SKM-1 (cell line): Measurements from ENCODE around the gene NUMA1.

ENCODE experiments used
- DNase-seq: peaks from one replicate; lab custom pipeline; 2025; ENCODE audit not compliant: unreplicated experiment; lab: John Stamatoyannopoulos, UW

The NUMA1 gene

DNA sequence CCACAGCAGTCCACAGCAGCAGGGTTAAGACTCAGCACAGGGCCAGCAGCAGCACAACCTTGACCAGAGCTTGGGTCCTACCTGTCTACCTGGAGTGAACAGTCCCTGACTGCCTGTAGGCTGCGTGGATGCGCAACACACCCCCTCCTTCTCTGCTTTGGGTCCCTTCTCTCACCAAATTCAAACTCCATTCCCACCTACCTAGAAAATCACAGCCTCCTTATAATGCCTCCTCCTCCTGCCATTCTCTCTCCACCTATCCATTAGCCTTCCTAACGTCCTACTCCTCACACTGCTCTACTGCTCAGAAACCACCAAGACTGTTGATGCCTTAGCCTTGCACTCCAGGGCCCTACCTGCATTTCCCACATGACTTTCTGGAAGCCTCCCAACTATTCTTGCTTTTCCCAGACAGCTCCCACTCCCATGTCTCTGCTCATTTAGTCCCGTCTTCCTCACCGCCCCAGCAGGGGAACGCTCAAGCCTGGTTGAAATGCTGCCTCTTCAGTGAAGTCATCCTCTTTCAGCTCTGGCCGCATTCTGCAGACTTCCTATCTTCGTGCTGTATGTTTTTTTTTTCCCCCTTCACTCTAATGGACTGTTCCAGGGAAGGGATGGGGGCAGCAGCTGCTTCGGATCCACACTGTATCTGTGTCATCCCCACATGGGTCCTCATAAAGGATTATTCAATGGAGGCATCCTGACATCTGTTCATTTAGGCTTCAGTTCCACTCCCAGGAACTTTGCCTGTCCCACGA, 78.3 kb downstream of the NUMA1 start:
- no peak for DNase-seq

DNA sequence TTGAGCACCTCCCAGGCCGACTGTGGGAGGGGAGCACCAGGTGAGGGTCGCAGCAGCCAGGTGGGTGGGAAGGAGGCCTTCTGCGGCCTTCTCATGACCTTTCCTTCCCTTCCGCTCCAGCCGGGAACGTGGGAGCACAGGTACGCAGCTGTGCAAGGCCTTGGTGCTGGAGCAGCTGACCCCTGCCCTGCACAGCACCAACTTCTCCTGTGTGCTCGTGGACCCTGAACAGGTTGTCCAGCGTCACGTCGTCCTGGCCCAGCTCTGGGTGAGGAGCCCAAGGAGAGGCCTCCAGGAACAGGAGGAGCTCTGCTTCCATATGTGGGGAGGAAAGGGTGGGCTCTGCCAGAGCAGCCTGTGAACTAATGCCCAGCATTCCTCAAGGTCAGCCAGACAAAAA, 79.1 kb downstream of the NUMA1 start:
- no peak for DNase-seq

DNA sequence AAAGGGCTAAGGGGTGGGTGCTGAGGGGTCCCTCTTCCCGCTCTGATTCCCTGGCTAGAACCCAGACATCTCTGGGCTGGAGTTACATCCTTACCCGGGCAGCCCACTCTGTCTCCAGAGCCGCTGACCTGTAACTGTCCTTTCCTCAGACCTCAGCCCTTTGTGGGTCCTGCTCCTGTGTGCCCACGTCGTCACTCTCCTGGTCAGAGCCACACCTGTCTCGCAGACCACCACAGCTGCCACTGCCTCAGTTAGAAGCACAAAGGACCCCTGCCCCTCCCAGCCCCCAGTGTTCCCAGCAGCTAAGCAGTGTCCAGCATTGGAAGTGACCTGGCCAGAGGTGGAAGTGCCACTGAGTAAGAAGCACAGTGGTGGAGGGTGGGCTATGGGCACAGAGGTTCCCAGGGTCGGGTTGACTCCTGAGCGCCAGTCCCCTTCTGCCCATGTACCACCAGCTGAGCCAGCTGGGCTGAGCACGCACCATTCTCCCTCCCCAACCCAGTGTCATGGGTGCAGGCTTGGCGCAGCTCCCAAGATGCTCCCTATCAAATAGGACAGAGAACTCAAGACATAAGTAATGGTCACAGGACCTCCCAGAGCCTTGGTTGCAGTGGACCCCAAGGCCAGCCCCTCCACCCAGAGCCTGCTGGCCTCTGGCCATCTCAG, 80.0 kb downstream of the NUMA1 start:
- DNase-seq = no peak

DNA sequence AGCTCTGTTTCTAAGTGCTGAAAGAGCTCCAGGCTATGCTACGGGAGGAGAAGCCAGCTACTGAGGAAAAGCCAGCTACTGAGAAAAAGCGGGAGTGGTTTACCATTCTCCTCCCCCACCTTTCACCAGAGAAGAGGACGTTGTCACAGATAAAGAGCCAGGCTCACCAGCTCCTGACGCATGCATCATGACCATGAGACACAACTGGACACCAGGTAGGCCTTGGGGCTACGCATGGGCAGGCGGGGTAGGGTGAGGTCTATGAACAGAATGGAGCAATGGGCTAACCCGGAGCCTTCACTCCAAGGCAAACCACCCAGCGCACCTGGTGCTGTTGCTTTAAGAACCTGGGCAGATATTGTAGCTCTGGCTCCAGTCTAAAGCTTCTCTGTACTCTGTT, 80.5 kb downstream of the NUMA1 start:
- no peak for DNase-seq

DNA sequence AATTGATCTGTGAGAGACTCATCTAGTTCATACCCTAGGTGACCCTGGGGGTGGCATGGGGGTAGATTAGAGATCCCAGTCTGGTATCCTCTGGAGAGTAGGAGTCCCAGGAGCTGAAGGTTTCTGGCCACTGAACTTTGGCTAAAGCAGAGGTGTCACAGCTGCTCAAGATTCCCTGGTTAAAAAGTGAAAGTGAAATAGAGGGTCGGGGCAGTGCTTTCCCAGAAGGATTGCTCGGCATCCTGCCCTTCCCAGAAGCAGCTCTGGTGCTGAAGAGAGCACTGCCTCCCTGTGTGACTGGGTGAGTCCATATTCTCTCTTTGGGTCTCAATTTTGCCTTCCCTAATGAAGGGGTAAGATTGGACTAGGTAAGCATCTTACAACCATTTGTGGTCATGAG, 81.0 kb downstream of the NUMA1 start:
- no peak for DNase-seq

DNA sequence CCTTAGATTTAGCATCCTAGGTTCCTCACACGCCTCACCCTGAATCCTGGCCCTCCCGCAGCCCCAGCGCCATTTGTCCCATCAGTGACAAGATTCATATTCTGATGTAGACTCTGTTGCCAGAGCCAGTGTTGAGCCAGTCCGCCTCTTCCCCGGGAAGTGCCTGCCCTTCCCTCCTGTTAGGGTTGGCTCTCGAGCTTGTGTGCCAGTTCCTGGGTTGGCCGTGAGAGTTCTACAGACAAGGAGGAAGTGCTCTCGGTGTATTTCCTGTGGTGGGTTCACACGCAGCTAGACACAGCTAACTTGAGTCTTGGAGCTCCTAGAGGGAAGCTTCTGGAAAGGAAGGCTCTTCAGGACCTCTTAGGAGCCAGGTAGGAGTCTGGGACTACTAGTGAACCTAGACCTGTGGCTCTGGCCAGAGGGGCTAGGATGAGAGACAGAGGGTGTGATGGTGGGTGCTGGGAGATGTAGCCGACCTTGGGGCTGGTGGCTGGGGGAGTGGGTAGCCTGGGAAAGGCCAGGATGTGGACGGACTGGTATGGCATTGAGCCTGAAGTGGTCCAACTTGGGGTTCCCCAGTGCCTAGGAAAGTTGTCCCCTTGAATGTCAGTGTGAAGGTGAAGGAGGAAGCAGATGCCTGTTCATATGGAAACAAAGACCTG, 81.6 kb downstream of the NUMA1 start, which contains the start of gene IL18BP:
Gene IL18BP, plus strand, starts transcription at position 261 of the 662 bp plus-strand sequence. CDS start 1,076 bp downstream, outside the sequence.
- DNase-seq = peak; percentile 51

DNA sequence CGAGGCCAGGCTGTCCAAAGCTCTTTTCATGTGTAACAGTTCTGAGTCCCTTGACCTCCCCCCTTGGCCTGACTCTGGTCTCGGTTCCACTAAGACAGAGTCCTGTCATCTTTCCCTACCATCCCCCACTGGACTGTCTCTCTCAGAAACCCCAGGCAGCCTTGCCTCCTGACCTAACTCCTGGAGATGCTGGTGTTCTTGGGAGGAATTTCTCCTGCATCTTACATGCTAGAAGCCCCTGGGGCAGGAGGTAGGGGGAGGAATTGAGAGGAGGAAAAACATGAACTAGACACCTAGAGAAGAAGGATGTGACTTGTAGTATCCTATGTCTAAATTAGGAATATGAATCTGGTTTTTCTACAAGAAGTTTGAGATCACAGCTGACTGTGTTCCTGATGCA, 82.3 kb downstream of the NUMA1 start:
- DNase-seq = no peak

DNA sequence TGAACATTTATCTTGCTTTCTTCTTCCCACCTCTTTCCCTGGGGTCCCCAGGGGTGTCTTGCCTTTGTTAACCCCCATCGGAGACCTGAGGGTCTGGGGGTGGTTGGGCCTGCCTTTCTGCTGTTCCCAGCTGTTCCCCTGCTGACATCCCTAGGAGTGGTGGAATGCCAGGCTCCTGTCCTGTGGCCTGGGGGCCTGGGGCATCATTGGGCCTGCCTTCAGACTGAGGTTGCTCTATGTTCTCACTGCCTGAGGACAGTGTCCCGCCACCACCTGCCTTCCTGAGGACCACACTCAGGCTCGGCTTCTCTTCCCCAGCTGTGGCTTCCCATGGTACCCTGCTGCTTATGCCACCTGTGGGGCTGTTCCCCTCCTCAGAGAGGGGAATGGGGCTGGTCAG, 82.7 kb downstream of the NUMA1 start:
- DNase-seq = no peak

DNA sequence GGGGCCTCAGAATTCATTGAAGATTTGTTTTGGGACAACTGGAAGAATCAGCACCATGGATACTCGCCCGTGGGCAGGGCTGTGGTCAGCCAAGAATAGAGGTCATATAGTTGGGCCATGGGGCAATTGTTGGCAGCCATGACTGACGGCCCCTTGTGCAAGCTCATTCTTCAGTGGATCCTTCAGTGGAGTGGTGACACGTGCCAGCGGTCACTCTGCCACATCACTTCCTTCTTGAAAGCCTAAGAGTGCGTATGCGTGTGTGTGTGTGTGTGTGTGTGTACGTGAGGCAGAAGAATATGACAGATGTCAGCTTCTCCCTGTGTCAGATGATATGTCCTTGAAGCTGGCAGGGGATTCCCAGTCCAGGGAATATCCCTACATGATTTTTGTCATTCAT, 83.4 kb downstream of the NUMA1 start:
- no peak for DNase-seq

DNA sequence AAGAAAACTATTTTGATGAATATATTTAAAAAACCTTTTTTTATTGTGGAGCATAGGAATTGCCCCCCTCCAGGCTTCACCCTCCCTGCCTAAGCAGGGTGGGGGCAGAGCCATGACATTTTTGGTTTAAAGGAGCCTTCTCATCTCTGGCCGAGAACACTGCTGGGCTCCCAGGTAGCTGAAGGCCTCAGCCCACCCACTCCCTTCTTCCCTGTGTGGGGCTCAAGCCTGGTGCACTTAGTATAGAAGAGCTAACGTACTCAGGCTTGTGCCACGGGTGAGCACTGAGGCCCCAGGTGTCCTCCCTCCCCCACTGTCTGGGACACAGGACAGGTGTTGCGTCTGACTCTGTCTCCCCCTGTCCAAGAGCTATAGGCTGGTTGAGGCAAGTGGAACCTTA, 83.8 kb downstream of the NUMA1 start:
- DNase-seq = no peak

DNA sequence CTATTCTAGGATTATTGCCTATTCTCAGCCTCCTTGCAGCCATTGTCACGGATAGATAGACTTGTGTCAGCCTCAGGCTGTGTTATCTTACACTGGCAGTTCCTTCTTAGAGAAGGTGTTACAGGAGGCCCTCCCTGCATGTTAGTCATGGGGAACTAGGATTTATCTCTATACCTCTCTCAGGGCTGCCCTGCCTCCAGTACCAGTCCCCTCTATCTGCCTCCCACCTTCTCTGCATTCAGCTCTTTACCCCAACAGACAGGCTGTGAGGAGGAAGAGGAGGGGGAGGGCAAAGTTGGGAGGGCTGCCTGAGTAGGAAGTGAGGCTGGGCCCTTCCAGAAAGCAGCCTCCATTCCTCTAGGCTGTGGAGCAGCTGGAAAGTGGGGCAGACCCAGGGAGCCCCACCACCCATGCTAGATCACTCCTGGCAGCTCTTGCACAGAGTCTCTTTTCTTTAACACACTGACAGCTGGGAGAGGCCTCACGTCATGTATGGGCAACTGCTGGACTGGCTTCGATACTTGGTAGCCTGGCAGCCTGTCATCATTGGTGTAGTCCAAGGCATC, 84.5 kb downstream of the NUMA1 start:
- DNase-seq = no peak

DNA sequence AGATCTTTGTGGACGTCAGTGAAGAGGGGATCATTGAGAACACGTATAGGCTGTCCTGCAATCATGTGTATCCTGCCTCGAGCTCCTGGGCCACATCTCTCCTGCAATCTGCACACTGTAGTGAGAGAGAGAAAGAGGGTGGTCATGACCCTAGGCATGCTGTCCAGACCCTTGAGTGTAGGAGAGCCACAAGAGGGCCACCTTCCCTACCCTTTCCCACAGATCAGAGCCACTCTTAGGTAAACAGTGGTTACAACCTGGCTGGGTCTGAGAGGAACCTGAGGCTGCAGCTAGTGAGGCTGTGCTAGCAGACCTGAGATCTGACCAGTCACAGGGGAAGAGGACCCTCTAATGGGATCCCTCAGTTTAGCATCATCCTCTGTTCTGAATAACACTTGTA, 85.6 kb downstream of the NUMA1 start:
- no peak for DNase-seq

DNA sequence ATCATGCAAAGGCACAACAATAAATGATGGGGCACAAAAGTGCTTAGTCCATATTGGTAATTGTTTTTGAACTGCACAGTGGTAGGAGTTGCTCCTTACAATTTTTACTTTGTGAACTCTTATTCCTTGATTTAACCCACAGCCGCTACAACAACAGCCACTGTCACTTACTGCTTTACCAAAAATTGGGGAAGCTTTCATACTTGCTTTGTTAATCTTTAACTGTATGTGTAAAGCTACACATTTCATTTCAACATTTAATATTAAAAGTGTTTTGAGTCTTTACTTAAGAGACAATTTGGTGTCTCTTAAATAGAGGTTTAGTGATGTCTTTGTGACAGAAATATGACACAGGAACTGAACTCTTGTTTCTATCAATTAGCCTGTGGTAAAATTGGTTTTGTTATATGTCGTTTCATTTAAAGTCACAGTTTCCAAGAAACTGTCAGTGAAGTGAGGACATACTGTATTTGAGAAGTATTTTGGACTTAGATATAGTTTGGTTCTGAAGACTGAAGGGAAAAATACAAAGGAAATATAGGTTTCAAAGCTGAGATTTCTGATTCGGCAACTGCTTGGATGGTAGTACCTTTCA, 88.1 kb downstream of the NUMA1 start:
- DNase-seq = no peak

DNA sequence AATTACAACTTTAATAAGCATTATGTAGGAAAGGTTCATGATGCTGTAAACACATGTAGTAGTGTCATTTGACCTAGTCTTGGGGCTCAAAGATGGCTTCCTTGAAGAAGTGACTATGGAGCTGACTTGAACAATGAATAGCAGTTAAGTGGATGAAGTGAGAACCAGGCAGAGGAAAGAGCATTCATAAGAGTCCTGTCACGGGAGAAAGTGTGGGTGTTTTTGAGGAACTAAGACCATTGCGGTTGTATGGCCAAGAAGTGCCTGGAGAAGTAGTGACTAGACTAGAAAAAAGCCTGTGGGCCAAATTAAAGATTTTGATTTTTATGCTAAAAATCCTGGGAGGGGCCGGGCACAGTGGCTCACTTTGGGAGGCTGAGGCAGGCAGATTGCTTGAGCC, 88.8 kb downstream of the NUMA1 start:
- peak; percentile 40 for DNase-seq

DNA sequence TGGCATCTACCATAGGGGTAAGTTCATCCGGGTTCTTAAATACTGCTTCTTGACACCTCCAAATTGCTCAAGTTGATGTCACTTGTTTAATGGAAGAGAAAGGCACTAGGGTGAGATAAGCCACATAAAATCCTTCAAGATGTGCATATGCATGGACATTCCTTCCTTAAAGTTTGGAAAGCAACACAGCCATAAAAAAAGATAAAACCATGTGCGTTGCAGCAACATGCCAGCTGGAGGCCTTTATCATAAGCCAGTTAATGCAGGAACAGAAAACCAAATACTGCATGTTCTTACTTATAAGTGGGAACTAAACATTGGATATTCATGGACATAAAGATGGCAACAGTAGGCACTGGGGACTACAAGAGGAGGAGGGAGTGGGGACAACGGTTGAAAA, 89.6 kb downstream of the NUMA1 start:
- DNase-seq = no peak

DNA sequence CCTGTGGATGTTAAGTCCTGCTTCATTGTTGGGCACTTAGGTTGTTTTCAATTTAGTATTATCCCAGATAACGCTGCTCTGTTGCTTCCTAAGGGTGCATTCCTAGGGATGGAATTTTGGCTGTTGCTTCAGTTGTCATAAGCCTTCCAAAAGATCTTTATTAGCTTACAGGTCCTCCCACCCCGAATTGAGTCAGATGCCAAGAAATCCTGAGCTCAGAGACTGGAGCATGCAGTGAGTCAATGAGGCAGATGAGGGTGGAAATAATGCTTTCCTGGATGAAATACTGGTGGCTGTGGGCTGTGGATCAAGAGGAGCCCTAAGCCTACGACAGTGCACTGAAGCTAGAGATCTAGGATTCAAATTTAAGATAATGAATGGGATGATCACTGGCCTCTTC, 92.3 kb downstream of the NUMA1 start:
- DNase-seq = no peak

DNA sequence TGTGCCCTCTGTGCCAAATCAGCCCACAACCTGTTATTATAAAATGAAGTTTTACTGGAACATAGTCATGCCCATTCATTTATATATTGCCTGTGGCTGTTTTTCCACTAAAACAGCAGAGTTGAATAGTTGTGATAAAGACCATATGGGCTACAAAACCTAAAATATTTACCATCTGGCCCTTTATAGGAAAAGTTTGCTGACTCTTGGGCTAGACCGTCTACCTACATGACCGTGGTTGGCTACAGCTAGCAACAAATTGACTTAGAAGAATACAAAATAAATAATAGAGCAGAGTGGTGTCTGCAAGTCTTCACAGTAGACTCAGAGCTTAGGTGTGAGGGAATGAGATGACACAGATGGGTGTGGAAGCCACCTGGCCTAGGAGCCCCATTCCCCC, 92.8 kb downstream of the NUMA1 start:
- DNase-seq = no peak

DNA sequence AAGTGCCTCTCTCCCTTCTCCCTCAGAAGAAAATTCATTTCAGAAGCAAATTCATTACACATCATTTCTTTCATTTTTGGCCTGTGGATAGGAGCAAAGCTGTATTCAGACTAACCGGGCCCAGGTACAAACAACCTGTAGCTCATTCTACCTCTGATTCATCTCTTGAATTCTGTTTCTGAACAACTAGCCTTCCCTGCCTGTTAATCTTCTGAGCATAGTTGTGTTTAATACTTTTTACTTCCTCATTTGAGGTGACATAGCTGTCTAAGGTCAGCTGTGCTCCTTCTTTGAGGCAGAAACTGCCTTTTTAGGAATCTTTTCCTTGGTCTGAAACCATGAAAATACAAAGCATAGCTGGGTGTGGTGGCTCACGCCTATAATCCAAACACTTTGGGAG, 94.2 kb downstream of the NUMA1 start:
- DNase-seq = no peak

DNA sequence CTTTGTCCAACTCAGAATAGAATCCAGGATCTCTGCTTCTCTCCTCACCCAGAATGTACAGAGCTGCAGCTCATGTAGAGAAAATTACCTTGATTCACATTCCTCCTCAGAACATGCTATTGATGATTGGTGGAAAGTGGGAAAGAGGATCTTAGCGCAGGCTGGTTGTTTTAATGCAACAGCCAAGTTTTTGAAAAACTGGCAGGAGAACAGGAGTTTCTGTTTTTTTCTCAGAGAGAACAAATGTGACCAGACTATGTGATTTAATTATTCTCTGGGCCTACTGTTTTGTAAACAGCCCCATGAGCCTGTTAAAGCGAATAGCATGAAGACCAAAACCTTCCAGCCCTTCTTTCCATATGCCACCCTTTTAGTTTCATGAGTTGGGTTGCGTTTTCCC, 100.7 kb downstream of the NUMA1 start:
- no peak for DNase-seq

DNA sequence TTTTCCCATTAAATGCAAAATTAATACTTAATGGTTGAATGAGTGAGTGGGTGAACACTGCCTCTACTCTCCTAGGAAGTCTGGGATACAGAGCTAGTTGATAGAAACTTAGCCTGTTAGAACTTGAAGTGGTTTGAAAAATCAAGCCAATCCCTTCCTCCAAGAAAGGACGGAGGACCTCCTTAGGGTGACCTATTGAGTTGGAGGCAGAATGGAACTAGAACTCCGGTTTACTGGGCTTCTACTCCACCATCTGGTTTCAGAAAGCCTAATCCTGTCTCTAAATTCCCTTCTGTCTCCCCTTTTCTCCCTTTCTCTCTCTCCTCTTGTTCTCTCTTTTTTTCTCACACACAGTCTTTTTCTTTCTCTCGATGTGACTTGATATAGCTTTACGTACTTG, 101.2 kb downstream of the NUMA1 start:
- DNase-seq = no peak

DNA sequence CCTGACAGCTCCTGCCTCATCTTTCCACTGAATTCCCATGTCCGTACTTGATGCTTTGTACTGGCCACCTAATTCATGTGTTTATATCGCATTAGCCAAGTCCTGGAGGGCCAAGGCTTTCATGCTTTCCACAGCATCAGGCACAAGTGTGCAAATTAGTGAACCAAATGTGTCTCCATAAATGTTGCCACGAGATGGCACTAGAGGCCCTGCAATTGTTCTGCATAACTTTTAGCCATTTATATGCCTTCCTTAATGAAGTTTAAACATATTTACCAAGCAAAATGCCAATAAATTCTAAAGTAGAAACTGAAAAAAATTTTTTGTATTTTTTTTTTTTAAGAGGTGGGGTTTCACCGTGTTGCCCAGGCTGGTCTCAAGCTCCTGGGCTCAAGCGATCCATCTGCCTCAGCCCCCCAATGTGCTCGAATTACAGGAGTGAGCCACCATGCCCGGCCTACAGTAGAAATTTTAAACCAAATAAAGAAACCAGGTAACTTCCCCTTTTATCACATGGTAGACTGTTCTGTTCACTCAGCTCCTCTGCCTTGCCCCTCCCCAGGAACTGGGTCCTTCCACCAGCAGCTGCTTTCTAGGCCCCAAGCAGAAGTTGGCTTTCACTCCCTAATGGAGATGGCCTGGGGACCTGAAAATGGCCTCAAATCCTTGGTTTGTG, 102.5 kb downstream of the NUMA1 start:
- DNase-seq = peak; percentile 61
